ENCODE results near the gene DLL1. TPM values are rescaled to one million over a fixed set of nuclear protein-coding genes. Genes with fewer than 3 reads are reported as not detected.

The DLL1 gene
- total RNA-seq, 1 donor from 2014 or later: 12.9 TPM

- H3K4me3 ChIP-seq: no peak overlapping the region
- no peak for TF ChIP-seq CTCF (IDR thresholded peaks at IDR 0.05)
- DNase-seq (no peak), ATAC-seq (no peak)
- no peaks in the 10 kb centered on the region for H3K9me3 ChIP-seq
- H3K27me3 ChIP-seq (ENCODE audit: low read depth): peaks cover 44% of the 10 kb centered on the region
- H3K27ac ChIP-seq: no peak overlapping the region
- peaks cover 10% of the 10 kb centered on the region for H3K4me1 ChIP-seq
- H3K36me3 ChIP-seq: no peaks in the 10 kb centered on the region
- intact Hi-C loops (cut with DNase I): no loop called here
Measured at GRCh38 chr6:170248861-170249600, 41.8 kb downstream of the DLL1 start.

- H3K9me3 ChIP-seq: no peaks in the 10 kb centered on the region
- H3K27ac ChIP-seq: no peak overlapping the region
- peak; percentile 31 to 35 for ATAC-seq
Measured at GRCh38 chr6:170248111-170248805, 42.6 kb downstream of the DLL1 start.

GRCh38 chr6:170247178-170247701 is 43.6 kb downstream of the DLL1 start:
- Histone ChIP-seq H3K4me1 (peaks cover 10% of the 10 kb centered on the region), H3K9me3 (no peaks in the 10 kb centered on the region), H3K36me3 (no peaks in the 10 kb centered on the region), H3K27ac (no peak overlapping the region), H3K4me3 (no peak overlapping the region), H3K27me3 (ENCODE audit: low read depth) (peaks cover 48% of the 10 kb centered on the region)
- no peak for ATAC-seq
- DNase-seq: no peak
- TF ChIP-seq CTCF (IDR thresholded peaks at IDR 0.05): no peak
- intact Hi-C loops (cut with DNase I): no loop called here

More at GRCh38 chr6:170248111-170248805, 42.6 kb downstream of the DLL1 start:
- DNase-seq: no peak
- intact Hi-C loops (cut with DNase I): no loop called here
- no peak for TF ChIP-seq CTCF (IDR thresholded peaks at IDR 0.05)
- no peaks in the 10 kb centered on the region for H3K36me3 ChIP-seq
- peaks cover 49% of the 10 kb centered on the region for H3K27me3 ChIP-seq (ENCODE audit: low read depth)
- H3K4me3 ChIP-seq: peak overlapping the region; percentile 2
- H3K4me1 ChIP-seq: peaks cover 10% of the 10 kb centered on the region

- no peak overlapping the region for H3K27ac ChIP-seq
- intact Hi-C loops (cut with DNase I): no loop called here
- H3K4me1 ChIP-seq: peaks cover 10% of the 10 kb centered on the region
- no peak for DNase-seq
- H3K27me3 ChIP-seq (ENCODE audit: low read depth): peaks cover 46% of the 10 kb centered on the region
- no peak for ATAC-seq
- H3K9me3 ChIP-seq: no peaks in the 10 kb centered on the region
- no peak overlapping the region for H3K4me3 ChIP-seq
- H3K36me3 ChIP-seq: no peaks in the 10 kb centered on the region
- TF ChIP-seq CTCF (IDR thresholded peaks at IDR 0.05): no peak
Measured at GRCh38 chr6:170245475-170245992, 45.3 kb downstream of the DLL1 start.

- H3K4me3 ChIP-seq: no peak overlapping the region
- H3K36me3 ChIP-seq: no peaks in the 10 kb centered on the region
- intact Hi-C loops (cut with DNase I): no loop called here
- H3K4me1 ChIP-seq: peaks cover 10% of the 10 kb centered on the region
- ATAC-seq (no peak), DNase-seq (no peak)
- no peak overlapping the region for H3K27ac ChIP-seq
- no peak for TF ChIP-seq CTCF (IDR thresholded peaks at IDR 0.05)
- no peaks in the 10 kb centered on the region for H3K9me3 ChIP-seq
- H3K27me3 ChIP-seq (ENCODE audit: low read depth): peaks cover 50% of the 10 kb centered on the region
Measured at GRCh38 chr6:170244721-170245474, 46.0 kb downstream of the DLL1 start.

Data from lower lobe of right lung (tissue), 2 donors.